GM19467 (cell line): Measurements from ENCODE around the gene FUT7.

Source experiments
- ATAC-seq: cut with Tn5 transposase; IDR thresholded peaks from one replicate; pipeline ENCODE4 v1.9.1; 2021; ENCODE audit warnings: mild to moderate bottlenecking, moderate library complexity; ENCODE audit not compliant: unreplicated experiment

The FUT7 gene

GRCh38 chr9:137050570-137050969, 18.7 kb upstream of the FUT7 start:
- ATAC-seq = no peak

GRCh38 chr9:137049544-137050449, 17.9 kb upstream of the FUT7 start:
- ATAC-seq = no peak

DNA sequence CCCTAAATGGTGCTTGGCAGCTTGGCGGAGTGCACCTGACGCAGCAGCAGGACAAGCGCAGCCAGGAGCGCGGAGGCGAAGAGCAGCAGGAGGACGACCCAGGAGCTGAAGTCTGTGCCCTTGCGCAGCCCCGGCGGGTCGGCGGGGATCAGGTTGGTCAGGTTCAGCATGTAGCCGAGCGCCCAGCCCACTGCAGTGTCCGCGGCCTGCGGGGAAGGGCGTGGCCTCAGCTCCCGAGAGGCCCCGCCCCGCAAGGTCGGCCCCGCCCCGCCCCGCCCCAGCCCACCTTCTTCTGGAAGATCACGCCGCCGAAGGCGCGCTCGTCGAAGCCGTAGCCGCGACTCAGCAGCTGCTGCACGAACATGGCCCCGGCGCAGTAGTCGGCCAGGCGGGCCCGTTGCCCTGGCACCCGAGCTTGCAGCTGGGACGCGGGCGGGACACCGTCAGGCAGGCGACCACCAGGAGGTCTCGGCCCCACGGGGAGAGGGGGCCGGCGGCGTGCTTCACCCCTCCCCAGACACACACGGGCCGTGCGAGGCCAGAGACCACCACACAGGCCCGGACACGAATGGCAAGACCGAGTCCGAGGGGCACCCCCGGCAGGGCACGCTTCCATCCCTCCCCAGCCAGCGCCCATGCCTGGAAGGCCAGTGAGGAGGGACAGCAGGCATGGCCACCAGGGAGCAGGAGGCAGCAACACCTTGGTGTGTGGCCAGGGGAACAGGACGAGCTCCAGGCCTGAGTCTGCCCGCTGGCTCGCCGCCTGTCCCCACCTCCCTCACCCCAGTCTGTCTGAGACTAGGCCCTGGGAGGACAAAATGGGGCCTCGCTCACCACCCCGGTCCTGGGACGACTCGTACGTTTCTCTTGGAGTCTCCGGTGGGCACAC, 17.0 kb upstream of the FUT7 start:
- no peak for ATAC-seq

- ATAC-seq = no peak
Measured at GRCh38 chr9:137046088-137046787, 14.3 kb upstream of the FUT7 start, which contains the start of gene NPDC1. TSS of gene NPDC1 (minus strand) at chr9:137046177. CDS start at chr9:137045989, 188 bp downstream.

- no peak for ATAC-seq
Measured at GRCh38 chr9:137045294-137046087, 13.6 kb upstream of the FUT7 start.

DNA sequence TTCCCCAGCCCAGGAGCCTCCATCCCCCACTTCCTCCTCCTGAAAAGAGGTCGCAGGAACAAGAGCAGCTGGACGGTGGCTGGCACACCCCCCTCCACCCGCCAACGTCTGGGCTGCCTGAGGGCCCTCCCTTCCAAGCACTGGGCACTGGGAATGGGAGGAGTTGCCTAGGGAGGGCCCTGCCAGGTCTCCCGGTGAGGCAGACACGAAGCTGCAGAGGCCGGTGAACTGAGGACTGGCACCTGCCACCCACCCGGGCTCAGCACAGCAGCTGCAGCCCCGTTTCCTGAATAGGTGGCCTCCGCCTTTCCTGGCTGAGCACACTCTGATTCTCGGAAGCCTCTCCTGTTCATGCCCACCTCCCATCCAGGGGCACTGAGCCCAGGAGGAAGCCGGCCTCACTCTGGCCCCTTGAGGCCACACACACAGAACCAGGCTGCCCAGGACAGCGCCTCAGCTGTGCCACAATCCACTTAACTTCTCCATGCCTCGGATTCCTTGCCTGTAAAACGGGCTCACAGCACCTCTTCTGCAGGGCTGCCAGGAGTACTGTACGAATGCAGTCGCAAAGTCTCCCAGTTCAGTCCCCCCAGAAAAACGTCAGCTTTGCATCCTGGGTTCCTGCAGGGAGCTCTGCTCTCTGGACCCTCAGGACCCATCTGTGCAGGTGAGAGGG, 12.8 kb upstream of the FUT7 start:
- no peak for ATAC-seq

DNA sequence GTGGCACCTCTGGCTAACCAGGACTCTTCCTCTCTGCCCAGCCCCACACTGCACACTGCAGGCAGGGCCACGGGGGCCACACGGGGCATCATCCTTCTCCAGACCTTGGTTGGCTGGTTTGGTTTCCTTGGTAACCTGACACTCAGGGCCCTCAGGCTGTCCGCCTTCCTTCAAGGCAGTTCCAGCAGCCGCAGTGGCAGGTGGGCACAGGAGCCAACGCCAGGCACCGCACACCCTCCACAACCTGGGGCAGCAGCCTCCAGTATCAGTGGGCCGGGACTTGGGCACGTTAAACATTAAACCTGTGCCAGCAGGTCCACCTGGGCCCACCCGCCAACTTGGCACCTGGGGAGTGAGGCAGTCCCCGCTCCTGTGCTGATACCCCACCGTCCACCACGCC, 12.1 kb upstream of the FUT7 start:
- no peak for ATAC-seq

DNA sequence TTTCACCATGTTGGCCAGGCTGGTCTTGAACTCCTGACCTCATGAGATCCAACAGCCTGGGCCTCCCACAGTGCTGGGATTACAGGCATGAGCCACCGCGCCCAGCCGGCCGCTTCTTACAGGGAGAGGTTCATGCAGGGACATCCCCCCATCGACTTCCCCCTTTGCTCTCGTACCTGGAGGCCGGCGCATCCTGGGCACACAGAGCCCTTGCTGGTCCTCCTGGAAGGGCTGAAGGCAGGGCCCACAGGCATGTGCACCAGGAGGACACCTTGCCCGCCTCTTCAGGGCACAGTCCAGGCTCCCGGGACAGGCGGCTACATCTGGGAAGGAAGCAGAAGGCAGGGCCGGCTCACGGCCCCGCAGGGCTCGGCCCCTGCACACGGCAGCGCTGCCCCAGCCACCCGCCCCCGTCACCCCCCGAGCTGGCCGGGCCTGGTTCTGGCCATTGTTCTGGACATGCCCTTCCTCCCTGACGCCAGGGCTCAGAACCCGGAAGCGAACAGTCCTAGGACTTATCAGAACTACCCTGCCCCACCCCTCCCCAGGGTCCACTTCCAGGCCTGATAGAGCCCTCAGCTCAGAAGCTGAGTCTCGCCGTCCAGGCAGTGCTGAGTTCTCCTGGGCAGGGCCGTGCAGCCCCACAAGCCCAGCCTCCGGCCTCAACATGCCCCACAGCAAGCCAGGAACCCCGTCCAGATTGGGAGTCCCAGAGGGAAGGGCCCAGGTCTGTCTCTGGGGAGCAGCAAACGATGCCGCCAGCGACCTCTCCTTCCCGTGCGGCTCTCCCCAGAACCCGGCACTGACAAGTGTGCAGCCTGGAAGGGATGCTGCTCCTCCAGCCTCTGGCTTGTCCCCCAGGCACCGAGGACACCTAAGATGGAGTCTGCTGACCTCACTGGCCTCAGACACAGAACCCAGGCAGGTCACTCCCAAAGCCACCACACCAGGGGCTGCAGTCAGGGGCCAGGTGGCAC, 11.2 kb upstream of the FUT7 start:
- ATAC-seq = no peak

DNA sequence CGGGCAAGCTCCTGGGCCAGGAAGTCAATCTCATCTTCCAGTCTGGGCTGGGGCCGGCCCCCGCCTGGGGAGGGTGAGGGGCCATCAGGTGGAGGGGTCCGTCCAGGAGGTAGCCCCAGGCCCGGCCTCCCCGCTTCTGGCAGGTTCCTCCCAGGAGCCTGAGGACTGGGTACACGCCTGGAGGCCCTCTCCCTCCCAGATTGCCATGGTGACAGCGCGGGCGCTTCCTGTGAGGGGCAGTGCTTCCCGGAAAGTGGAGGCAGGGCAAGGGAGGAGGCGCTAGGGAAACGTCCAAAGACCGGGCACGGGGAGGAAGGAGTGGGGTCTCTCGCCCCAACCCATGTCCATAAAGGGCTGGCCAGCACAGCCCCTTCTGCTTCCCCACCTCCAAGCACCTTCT, 9.2 kb upstream of the FUT7 start:
- no peak for ATAC-seq

GRCh38 chr9:137040568-137040967, 8.7 kb upstream of the FUT7 start:
- no peak for ATAC-seq

GRCh38 chr9:137039611-137040366, 7.9 kb upstream of the FUT7 start:
- no peak for ATAC-seq

GRCh38 chr9:137038916-137039315, 7.0 kb upstream of the FUT7 start:
- ATAC-seq = no peak

- no peak for ATAC-seq
Measured at GRCh38 chr9:137037483-137037882, 5.6 kb upstream of the FUT7 start.

- no peak for ATAC-seq
Measured at GRCh38 chr9:137037035-137037434, 5.1 kb upstream of the FUT7 start.

GRCh38 chr9:137035937-137036336, 4.0 kb upstream of the FUT7 start:
- no peak for ATAC-seq

DNA sequence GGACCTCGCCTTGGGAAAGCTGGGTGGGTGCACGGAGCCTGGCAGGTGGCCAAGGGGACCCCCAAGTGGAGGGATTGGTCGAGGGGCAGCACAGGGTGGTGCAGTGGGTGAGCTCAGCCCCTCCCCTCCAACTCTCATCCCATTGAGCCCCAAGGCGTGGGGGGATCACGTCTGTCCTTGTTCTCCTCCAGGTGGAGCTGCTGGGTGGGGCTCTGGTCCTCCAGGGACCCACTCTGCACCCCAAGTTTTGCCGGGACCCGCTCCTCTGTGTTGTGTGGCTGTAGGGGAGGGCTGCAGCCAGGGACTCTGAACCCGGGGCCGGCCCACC, 3.6 kb upstream of the FUT7 start:
- ATAC-seq = no peak

DNA sequence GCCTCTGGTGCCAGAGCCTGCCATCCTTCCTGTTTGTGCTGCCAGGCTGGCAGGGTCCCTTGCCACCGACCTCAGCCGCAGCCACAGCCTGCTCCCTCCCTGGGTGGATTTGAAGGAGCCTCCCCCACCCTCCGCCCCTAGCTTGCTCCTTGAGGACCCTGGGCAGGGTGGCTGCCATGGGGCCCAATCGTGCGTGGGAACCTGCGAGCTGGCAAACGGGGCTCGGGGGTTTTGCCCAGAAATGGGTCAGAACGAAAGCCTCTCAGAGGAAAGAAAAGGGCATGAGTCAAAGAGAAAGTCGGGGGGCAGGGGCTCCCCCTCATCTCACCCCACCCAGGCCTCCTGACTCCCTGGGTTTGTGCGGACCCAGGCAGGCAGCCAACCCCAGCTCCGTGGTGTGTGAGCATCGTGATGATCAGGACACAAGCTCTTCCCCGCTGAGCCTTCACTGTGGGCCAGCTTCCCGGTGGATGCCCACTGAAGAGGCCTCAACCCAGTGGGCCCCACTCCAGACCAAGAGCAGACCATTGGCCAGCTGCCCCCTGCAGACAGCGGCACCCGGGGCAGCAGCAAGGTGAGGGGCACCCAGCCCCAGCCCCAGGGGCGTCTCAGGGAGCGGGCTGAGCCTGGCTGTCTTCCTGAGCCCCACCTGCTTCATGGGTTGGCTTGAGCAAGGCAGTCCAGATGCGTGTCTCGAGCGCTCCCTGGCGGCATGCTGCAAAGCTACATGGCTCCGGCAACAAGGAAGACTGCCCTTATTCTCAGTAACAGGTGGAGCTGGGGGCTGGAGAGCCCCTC, 3.0 kb upstream of the FUT7 start:
- no peak for ATAC-seq
